Immature natural killer cell (primary cell): ENCODE measurements around the gene ZNF771. TPM values are rescaled to one million over a fixed set of nuclear protein-coding genes. Genes with fewer than 3 reads are reported as not detected.

ENCODE experiments used
- DNase-seq, 3 donors: peaks; one replicate each; pipeline ENCODE4 v3.0.0; 2022; ENCODE audit warnings: mixed read lengths in 1 of 3
- H3K27ac Mint-ChIP-seq, 6 donors: one replicate each; pipeline ENCODE4 v1.8.0; 2020; ENCODE audit warnings: mixed read lengths in 6 of 6, mild to moderate bottlenecking in 5 of 6, inconsistent platforms in 4 of 6, moderate library complexity in 3 of 6
- H3K27me3 Mint-ChIP-seq, 3 donors: one replicate each; pipeline ENCODE4 v1.8.0; 2020 to 2021; ENCODE audit warnings: low read depth in 3 of 3, mild to moderate bottlenecking in 3 of 3, mixed read lengths in 3 of 3, moderate library complexity in 3 of 3, inconsistent platforms in 1 of 3
- H3K36me3 Mint-ChIP-seq, 3 donors: one replicate each; pipeline ENCODE4 v1.8.0; 2020; ENCODE audit warnings: mixed read lengths in 3 of 3, inconsistent platforms in 2 of 3, mild to moderate bottlenecking in 2 of 3
- H3K4me1 Mint-ChIP-seq, 2 donors: one replicate each; pipeline ENCODE4 v1.8.0; 2020; ENCODE audit warnings: inconsistent platforms in 2 of 2, mild to moderate bottlenecking in 2 of 2, mixed read lengths in 2 of 2, moderate library complexity in 1 of 2
- H3K4me3 Mint-ChIP-seq, 5 donors: one replicate each; pipeline ENCODE4 v1.8.0; 2020; ENCODE audit warnings: mild to moderate bottlenecking in 5 of 5, mixed read lengths in 5 of 5, inconsistent platforms in 3 of 5, moderate library complexity in 3 of 5
- H3K9me3 Mint-ChIP-seq, 6 donors: one replicate each; pipeline ENCODE4 v1.8.0; 2020; ENCODE audit warnings: mild to moderate bottlenecking in 6 of 6, mixed read lengths in 6 of 6, inconsistent platforms in 4 of 6, moderate library complexity in 3 of 6
- polyA plus RNA-seq, 3 donors: library from polyadenylated mRNA; unstranded; fragments of 300-500 nt; fragmentation: Illumina TruSeq; gene quantifications; one replicate each; pipeline ENCODE4 v1.2.3, GENCODE V29; 2021

ZNF771 gene
- polyA plus RNA-seq, 3 donors from 2014 or later: 2.8 to 3.2 TPM; not detected in 1

- H3K4me3 Mint-ChIP-seq: peak overlapping the region; percentile 93 to 95 (median 93)
- peaks cover 3 to 4% (median 4%) of the 10 kb centered on the region in 3 donors for H3K36me3 Mint-ChIP-seq
- peak; percentile 99 for DNase-seq
- H3K27me3 Mint-ChIP-seq: peaks cover 10 to 22% (median 21%) of the 10 kb centered on the region in 3 donors
- H3K27ac Mint-ChIP-seq: peak overlapping the region; percentile 99 to 100 (median 99)
- no peaks in the 10 kb centered on the region for H3K9me3 Mint-ChIP-seq
- peaks cover 61 to 62% of the 10 kb centered on the region in 2 donors for H3K4me1 Mint-ChIP-seq
Measured at GRCh38 chr16:30378236-30379157, 28.9 kb upstream of the ZNF771 start.

GRCh38 chr16:30379158-30379783 is 28.1 kb upstream of the ZNF771 start:
- no peak for DNase-seq
- H3K4me3 Mint-ChIP-seq: peak overlapping the region; percentile 93 to 95 (median 93)
- H3K27ac Mint-ChIP-seq: peak overlapping the region; percentile 99 to 100 (median 99)
- no peaks in the 10 kb centered on the region for H3K9me3 Mint-ChIP-seq
- peaks cover 65 to 67% of the 10 kb centered on the region in 2 donors for H3K4me1 Mint-ChIP-seq
- peaks cover 3 to 4% (median 4%) of the 10 kb centered on the region in 3 donors for H3K36me3 Mint-ChIP-seq
- peaks cover 10 to 22% (median 21%) of the 10 kb centered on the region in 3 donors for H3K27me3 Mint-ChIP-seq

GRCh38 chr16:30380072-30380802 is 27.2 kb upstream of the ZNF771 start:
- Mint-ChIP-seq H3K9me3 (no peaks in the 10 kb centered on the region), H3K4me3 (peak overlapping the region; percentile 65 to 95 (median 93)), H3K27me3 (peaks cover 10 to 24% (median 21%) of the 10 kb centered on the region in 3 donors), H3K27ac (peak overlapping the region; percentile 98 to 100 (median 99)), H3K4me1 (peaks cover 66 to 67% of the 10 kb centered on the region in 2 donors), H3K36me3 (peaks cover 3 to 4% (median 4%) of the 10 kb centered on the region in 3 donors)
- DNase-seq: no peak

- H3K4me3 Mint-ChIP-seq: peak overlapping the region; percentile 56 to 93 (median 64)
- peaks cover 67 to 68% of the 10 kb centered on the region in 2 donors for H3K4me1 Mint-ChIP-seq
- peaks cover 3 to 4% (median 4%) of the 10 kb centered on the region in 3 donors for H3K36me3 Mint-ChIP-seq
- no peak for DNase-seq
- peaks cover 10 to 24% (median 21%) of the 10 kb centered on the region in 3 donors for H3K27me3 Mint-ChIP-seq
- H3K9me3 Mint-ChIP-seq: no peaks in the 10 kb centered on the region
- peak overlapping the region; percentile 87 to 100 (median 99) for H3K27ac Mint-ChIP-seq
Measured at GRCh38 chr16:30380803-30381208, 26.6 kb upstream of the ZNF771 start.

- H3K4me3 Mint-ChIP-seq: peak overlapping the region; percentile 79 to 93 (median 88)
- H3K9me3 Mint-ChIP-seq: no peaks in the 10 kb centered on the region
- H3K36me3 Mint-ChIP-seq: peaks cover 3 to 4% (median 4%) of the 10 kb centered on the region in 3 donors
- peaks cover 10 to 24% (median 21%) of the 10 kb centered on the region in 3 donors for H3K27me3 Mint-ChIP-seq
- peaks cover 67 to 68% of the 10 kb centered on the region in 2 donors for H3K4me1 Mint-ChIP-seq
- peak overlapping the region; percentile 96 to 100 (median 99) for H3K27ac Mint-ChIP-seq
- no peak for DNase-seq
Measured at GRCh38 chr16:30381291-30382041, 25.9 kb upstream of the ZNF771 start.

- Mint-ChIP-seq H3K27me3 (peaks cover 10 to 24% (median 18%) of the 10 kb centered on the region in 3 donors), H3K36me3 (peaks cover 3 to 4% (median 4%) of the 10 kb centered on the region in 3 donors), H3K27ac (peak within 1 kb of the TSS; percentile 96 to 100 (median 99)), H3K4me1 (peaks cover 63 to 65% of the 10 kb centered on the region in 2 donors), H3K9me3 (no peaks in the 10 kb centered on the region), H3K4me3 (peak within 1 kb of the TSS; percentile 79 to 93 (median 88))
- DNase-seq: peak; percentile 80 to 83 (median 82)
Measured at GRCh38 chr16:30382111-30382881, 25.1 kb upstream of the ZNF771 start, which contains the start of gene SEPTIN1. Gene SEPTIN1, minus strand, starts transcription at chr16:30382561. Its CDS starts 19 bp downstream, at chr16:30382542.

GRCh38 chr16:30383521-30383920 is 23.9 kb upstream of the ZNF771 start:
- peak overlapping the region; percentile 44 to 88 (median 72) for H3K4me3 Mint-ChIP-seq
- DNase-seq: no peak
- no peaks in the 10 kb centered on the region for H3K9me3 Mint-ChIP-seq
- peak overlapping the region; percentile 96 to 100 (median 99) for H3K27ac Mint-ChIP-seq
- peaks cover 3 to 16% (median 8%) of the 10 kb centered on the region in 3 donors for H3K27me3 Mint-ChIP-seq
- H3K4me1 Mint-ChIP-seq: peaks cover 51 to 55% of the 10 kb centered on the region in 2 donors
- H3K36me3 Mint-ChIP-seq: peaks cover 3 to 4% (median 4%) of the 10 kb centered on the region in 3 donors

- no peak for DNase-seq
- Mint-ChIP-seq H3K36me3 (no peaks in the 10 kb centered on the region), H3K4me1 (peaks cover 38 to 42% of the 10 kb centered on the region in 2 donors), H3K4me3 (peak overlapping the region; percentile 77 to 89 (median 85)), H3K9me3 (no peaks in the 10 kb centered on the region), H3K27ac (peak overlapping the region; percentile 10 to 88 (median 54)), H3K27me3 (peaks cover 3 to 10% (median 6%) of the 10 kb centered on the region in 3 donors)
Measured at GRCh38 chr16:30394592-30395154, 12.7 kb upstream of the ZNF771 start.

GRCh38 chr16:30395155-30395991 is 12.0 kb upstream of the ZNF771 start, which contains the start of gene ZNF48:
Gene ZNF48, plus strand, starts transcription at chr16:30395420. Its CDS starts 375 bp downstream, at chr16:30395795.
- H3K4me3 Mint-ChIP-seq: peak within 1 kb of the TSS; percentile 77 to 90 (median 87)

GRCh38 chr16:30395992-30396585 is 11.3 kb upstream of the ZNF771 start:
- no peak for DNase-seq
- Mint-ChIP-seq H3K36me3 (no peaks in the 10 kb centered on the region), H3K4me1 (peaks cover 51 to 55% of the 10 kb centered on the region in 2 donors), H3K27me3 (peaks cover 9 to 14% (median 13%) of the 10 kb centered on the region in 3 donors), H3K9me3 (no peaks in the 10 kb centered on the region), H3K27ac (peak overlapping the region; percentile 4 to 82 (median 44)), H3K4me3 (peak overlapping the region; percentile 77 to 90 (median 82))

More at GRCh38 chr16:30395155-30395991, 12.0 kb upstream of the ZNF771 start, which contains the start of gene ZNF48:
- Mint-ChIP-seq H3K4me1 (peaks cover 45 to 49% of the 10 kb centered on the region in 2 donors), H3K9me3 (no peaks in the 10 kb centered on the region), H3K27ac (peak within 1 kb of the TSS; percentile 33 to 88 (median 54)), H3K36me3 (no peaks in the 10 kb centered on the region), H3K27me3 (peaks cover 9 to 13% (median 10%) of the 10 kb centered on the region in 3 donors)
- DNase-seq: peak; percentile 70 to 79 (median 72)
